ENCODE measurements around the gene CLDN6. TPM values are rescaled to one million over a fixed set of nuclear protein-coding genes. Genes with fewer than 3 reads are reported as not detected.
"Not testable (repeated sequence)": the region's sequence is repeated elsewhere in the genome, so short reads cannot be mapped to it uniquely, and the experiment has no call there.

CLDN6 gene
- total RNA-seq, 1 experiment from 2014 or later, result not detected

DNA sequence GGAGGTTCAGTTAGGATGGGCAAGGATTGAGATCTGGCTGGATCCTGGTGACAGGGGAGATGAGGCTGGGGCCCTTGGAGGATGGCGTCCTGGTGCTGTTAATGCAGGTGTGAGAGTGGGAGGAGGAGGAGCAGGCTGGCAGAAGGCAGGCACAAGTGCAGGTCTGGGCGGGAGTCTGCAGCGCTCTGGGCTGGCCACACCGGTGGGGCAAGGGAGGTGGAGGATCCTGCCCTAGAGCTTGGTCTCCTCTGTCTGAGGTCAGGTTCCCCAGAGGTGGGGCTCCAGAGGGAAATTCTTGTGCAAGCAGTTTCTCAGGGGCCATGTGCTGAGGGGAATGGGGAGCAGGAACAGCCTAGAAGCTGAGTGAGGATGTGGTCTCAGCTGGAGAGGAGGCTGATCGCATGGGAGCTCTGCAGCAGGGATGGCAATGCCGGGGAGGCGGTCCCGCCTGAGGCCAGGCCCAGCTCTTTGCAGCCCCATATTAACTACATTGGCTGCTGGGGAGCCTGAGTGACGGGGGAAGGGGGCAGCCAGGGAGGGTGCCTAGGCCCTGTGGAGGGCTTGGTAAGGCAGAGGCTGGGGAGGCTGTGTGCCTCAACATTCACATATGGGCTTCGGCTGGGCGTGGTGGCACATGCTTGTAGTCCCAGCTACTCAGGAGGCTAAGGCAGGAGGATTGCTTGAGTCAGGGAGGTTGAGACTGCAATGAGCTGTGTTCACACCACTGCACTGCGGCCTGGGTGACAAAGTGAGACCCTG is 34.8 kb upstream of the CLDN6 start:
- DNase-seq (ENCODE audit: low read depth), result not testable (repeated sequence)

DNA sequence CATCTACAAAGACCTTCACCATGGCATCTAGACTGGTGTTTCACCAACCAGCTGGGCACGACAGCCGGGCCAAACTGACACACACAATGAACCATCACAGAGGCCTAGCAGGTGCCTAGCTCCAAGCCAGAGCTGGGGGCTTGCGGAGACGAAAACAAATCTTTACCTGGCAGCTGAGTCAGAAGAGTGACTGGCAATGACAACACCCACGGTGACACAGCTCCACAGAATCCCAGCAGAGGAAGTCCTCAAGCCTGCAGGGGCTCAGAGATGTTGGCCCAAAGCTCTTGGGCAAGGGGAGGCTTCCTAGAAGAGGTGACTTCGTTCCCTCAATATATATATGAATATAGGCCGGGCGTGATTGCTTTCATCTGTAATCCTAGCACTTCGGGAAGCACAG is 33.5 kb upstream of the CLDN6 start:
- DNase-seq (ENCODE audit: low read depth), result no peak

DNA sequence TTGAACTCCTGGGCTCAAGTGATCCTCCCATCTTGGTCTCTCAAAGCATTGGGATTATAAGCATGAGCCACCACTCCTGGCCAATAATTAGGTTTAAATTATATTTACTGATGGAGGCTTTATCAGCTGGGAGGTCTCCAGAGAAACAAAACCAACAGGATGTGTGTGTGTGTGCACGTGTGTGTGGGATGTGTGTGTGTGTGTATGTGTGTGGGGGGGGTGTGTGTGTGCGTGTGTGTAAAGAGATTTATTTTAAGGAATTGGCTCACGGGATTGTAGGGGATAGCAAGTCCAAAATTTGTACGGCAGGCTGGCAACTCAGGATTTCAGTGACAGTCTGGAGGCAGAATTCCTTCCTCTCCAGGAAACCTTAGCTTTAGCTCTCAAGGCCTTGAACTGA is 33.0 kb upstream of the CLDN6 start:
- DNase-seq (ENCODE audit: low read depth), result no peak

DNA sequence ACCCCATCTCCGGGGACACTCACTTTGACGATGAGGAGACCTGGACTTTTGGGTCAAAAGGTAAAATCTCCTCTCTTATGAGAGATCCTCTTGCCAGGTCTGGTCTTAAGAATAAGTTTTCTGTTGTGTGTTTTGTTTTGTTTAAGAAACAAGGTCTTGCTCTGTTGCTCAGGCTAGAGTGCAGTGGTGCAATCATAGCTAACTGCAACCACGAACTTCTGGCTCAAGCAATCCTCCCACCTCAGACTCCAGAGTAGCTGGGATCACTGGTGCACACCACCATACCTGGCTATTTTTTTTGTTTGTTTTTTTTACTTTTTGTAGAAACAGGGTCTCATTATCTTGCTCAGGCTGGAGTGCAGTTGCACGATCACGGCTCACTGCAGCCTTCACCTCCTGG is 32.5 kb upstream of the CLDN6 start:
- no peak for DNase-seq (ENCODE audit: low read depth)

DNA sequence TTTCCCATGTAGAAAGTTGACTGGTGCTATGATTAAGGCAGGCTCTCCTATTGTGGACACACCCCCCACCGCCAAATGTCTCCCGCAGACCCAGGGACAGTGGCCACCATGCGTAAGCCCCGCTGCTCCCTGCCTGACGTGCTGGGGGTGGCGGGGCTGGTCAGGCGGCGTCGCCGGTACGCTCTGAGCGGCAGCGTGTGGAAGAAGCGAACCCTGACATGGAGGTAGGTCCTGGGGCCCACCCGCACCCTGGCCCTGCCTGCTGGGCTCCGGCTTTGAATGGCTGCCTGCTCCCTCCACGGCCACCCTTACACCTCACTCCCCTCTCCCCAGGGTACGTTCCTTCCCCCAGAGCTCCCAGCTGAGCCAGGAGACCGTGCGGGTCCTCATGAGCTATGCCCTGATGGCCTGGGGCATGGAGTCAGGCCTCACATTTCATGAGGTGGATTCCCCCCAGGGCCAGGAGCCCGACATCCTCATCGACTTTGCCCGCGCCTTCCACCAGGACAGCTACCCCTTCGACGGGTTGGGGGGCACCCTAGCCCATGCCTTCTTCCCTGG is 32.0 kb upstream of the CLDN6 start:
- no peak for DNase-seq (ENCODE audit: low read depth)

DNA sequence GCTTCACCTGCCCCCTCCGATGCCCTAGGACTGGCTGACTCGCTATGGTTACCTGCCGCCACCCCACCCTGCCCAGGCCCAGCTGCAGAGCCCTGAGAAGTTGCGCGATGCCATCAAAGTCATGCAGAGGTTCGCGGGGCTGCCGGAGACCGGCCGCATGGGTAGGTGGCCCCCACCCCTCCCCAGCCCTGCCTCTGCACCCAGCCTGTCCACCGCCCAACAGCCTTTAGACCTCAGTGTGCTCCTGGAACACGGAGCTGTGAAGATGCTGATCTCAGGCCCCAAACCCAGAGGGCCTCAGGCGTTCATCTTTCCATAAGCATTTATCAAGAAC is 29.4 kb upstream of the CLDN6 start:
- no peak for DNase-seq (ENCODE audit: low read depth)

DNA sequence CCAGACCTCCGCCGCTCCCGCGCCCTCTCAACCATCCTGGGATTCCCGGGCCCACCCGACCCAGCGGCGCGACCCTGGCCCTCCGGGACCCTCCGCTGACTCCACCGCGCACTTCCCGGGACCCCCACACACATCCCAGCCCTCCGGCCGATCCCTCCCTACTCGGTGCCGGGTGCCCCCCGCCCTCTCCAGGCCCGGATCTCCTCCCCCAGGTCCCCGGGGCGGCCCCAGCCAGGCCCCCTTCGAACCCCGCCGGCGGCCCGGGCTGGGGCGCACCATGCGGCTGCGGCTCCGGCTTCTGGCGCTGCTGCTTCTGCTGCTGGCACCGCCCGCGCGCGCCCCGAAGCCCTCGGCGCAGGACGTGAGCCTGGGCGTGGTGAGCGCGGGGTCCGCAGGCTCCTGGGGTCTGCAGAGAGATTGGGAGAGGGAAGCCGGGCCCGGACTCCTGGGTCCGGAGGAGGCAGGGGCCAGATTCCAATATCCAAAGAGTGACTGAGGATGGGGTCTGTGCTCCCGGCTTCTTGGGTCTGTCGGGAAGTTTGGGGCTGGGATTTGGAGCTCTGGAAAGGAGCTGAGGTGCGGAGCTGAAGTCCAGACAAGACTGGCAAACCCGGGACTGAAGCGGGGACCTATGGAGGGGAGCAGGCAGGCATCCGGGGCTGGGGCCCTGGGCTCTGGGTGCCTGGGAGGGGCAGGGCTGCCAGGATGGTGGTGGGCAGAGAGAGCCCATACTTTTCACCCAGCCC is 28.8 kb upstream of the CLDN6 start:
- no peak for DNase-seq (ENCODE audit: low read depth)

DNA sequence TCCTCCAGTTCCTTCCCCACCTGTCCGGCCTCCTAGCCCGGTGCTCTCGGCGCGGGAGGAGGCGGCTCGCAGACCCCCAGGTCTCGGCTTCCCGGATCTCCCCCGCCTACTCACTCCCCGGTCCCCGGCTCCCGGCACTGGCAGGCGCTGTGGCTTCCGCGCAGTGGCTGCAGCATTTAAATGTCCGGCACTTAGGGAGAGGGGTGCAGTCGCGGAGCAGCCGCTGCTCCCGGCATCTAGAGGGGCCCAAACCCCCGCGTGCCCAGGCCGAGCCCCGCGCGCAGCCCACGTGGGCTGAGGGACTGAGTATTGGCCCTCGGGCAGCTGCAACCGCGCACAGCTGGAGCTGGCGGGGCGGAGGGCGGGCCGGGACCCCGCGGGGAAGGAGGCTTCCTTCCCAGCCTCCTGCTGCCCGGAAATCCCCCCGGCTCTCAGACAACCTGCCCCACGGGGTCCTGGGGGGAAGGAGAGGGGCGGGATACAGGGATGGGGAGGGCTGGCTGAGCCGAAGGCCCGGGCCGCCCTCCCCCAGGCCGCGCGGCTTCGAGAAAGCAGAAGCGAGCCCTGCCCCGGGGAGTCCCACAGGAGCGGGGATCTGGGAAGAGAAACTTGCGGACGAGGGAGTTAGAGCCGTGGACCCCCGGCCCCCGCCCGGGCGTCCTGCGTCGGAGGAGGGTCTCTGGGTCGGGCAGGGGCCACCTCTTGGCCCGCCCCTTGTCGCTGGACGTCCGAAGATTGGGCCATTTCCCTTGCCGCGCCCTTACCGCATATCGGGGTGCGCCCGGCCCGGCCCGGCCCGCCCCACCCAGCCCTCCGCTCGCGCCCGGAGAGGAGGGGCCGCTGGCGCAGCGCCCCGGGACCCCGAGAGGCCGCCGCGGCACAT is 28.0 kb upstream of the CLDN6 start, which contains the start of gene MMP25:
TSS of gene MMP25 (plus strand) at position 804 of the 883 bp plus-strand sequence. CDS start 357 bp downstream, outside the sequence.
- DNase-seq (ENCODE audit: low read depth), result no peak

DNA sequence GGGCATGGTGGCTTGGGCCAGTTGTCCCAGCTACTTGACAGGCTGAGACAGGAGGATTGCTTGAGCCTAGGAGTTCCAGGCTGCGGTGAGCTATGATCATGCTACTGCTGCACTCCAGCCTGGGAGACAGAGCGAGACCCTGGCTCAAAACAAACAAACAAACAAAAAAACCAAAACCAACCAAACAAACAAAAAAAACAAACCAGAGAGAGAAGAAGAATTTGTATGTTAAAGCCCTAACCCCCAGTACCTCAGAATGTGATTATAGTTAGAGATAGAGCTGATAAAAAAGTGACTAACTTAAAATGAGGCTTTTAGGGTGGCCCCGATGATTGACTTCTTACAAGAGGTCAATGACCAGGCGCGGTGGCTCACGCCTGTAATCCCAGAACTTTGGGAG is 26.7 kb upstream of the CLDN6 start:
- no peak for DNase-seq (ENCODE audit: low read depth)

DNA sequence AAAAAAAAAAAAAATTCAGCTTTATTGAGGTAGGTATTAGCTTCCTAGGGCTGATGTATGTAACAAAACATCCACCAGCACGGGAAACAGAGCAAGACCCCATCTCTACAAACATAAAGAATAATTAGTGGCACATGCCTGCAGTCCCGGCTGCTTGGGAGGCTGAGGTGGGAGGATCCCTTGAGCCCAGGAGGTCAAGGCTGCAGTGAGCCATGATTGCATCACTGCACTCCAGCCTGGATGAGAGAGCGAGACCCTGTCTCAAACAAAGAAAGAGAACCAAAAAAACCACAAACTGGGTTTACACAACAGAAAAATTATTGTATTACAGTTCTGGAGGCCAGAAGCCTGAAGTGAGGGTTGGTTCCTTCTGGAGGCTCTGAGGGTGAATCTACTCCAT is 24.4 kb upstream of the CLDN6 start:
- no peak for DNase-seq (ENCODE audit: low read depth)

DNA sequence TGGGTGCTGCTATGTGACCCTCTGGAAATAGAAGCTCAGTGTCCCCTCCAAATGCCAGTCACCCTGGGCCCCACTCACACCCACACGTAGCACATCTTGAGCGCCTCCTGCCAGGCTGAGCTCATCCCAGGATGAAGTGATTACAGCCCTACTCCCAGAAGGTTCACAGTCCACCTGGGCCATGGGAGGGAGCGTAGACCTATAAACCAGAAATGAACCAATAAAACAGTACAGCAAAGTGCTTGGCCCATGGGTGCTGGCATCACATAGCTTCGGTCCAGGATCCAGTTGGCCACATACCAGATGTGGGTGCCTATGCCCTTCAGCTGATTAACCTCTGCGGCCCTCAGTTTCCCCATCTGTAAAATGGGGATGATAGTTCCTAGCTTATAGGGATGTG is 20.9 kb upstream of the CLDN6 start:
- no peak for DNase-seq (ENCODE audit: low read depth)

DNA sequence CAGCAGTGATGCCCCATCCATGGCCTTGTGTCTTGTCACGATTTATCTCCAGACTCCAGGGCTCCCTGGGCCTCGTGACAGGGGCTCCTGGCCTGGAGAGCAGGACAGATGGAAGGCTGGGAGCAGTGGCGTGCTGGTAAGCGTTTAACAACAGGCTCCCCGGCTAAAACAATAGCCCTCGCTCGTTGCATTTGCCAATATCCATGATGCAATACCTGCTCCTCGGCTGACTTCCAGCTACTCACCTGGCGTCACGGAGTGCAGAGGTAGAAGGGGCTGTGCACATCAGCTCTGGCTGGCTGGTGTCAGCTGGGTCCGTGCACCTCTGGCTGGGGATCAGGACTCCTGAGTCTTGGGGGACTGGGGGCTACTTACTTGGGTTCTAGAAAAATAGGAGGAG is 20.3 kb upstream of the CLDN6 start:
- DNase-seq (ENCODE audit: low read depth), result no peak

DNA sequence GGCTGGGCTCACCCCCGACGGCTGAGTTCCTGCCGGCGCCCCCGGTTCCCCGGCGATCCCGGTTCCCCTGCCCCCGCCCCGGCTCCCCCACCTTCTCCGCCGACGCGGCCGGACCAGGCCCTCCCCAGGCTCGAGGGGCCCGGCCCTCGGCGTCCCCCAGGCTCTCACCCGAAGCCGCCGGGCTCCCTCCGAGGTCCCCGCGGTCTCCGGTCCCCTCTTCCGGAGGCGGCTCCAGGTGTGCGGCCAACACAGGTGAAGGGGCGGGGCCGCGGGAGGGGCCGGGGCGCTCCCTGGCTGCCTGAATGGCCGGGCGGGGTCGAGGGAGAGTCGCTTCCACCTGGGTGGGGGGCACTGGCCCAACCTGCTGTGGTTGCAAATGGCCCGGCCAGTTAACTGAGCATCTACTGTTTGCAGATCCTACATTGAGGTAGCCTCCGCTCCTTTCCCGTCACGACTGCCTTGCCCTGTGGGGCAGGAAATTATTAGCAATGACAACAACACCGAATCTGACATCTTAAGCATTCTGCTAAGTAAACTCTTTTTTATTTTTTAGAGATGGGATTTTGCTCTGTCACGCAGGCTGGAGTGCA is 18.8 kb upstream of the CLDN6 start, which contains the start of gene BICDL2:
TSS of gene BICDL2 (minus strand) at position 219 of the 590 bp plus-strand sequence. CDS start 1,448 bp downstream, outside the sequence.
- no peak for DNase-seq (ENCODE audit: low read depth)

DNA sequence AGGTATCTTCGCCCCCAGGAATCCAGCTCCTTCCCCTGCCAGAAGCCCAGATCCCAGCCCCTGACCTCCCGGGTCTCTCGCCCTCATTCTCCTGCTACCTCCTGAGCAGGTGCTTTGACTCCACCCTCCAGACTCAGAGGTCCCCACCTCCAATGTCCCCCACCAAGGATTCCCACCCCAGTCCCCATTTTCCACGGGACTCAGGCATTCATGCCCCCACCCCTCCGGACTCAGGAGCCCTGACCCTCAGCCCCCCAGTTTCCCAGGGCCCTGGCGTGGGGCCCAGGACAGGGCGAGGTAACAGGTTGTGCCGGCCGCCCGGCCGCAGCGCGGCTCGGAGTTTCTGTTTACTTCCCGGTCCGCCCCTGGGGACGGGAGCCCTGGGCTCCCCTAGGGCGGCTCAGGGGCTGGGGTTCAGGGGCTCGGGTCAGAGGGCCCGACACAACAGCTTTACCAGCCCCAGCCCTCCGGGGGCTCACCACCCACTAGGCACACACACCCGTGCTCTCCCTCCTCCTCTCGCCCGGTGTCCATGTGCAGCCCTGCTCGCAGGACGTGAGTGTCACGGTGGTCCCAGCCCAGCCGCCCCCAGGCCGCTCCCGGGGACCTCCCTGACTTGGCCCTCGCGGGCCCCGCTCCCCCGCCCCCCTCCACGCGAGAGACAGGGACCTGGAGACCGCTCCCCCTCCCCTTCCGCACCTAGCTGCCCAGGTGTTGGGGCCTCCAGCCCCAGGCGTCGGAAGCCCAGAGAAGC is 18.2 kb upstream of the CLDN6 start:
- DNase-seq (ENCODE audit: low read depth), result no peak

DNA sequence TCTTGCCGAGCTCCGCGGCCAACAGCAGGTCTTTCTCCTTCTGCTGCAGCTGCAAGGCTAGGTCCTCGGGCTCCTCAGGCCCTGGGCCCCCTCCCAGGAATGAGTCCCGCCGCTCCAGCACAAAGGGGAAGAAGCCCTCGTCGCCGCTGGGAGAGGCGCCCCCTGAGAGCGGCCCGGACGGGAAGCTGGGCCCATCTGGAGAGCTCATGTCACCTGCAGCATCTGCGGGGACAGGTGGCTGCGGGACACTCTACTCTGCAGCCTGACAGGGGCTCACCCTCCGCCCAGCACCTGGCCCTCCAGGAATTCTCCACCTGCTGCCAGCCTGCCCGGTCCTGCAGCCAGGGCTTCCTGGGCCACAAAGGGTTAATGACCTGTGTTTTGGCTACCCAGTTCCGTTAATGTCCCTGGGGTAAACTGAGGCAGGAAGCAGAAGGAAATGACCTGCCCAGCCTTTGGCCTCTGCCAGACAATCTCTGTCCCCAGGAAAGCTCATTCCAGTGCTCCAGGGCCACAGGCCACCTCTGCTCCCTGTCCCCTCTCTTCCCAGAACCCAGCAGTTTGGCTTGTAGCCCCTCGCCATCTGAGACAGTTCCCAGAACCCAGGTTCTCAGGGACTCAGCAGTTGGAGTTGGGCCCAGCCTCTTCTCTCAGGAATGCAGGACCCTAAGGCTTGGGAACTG is 17.4 kb upstream of the CLDN6 start:
- no peak for DNase-seq (ENCODE audit: low read depth)

DNA sequence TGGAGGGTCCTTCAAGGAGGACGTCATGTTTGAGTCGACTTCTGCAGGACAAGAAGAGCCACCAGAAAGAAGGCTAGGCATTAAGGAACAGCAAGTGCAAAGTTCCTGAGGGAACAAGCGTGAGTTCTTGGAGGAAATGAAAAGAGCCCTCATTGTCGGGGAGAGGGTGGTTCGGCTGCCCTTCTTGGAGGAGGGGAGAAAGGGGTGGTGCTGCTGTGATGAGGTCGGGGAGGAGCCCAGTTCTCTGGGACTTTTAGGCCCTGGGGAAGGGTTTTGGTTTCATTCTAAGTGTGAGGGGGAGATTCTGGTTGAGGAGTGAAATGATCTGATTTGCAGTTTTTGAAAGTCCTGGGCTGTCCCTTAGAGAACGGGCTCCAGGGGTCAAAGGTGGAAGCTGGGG is 14.6 kb upstream of the CLDN6 start:
- DNase-seq (ENCODE audit: low read depth), result no peak

DNA sequence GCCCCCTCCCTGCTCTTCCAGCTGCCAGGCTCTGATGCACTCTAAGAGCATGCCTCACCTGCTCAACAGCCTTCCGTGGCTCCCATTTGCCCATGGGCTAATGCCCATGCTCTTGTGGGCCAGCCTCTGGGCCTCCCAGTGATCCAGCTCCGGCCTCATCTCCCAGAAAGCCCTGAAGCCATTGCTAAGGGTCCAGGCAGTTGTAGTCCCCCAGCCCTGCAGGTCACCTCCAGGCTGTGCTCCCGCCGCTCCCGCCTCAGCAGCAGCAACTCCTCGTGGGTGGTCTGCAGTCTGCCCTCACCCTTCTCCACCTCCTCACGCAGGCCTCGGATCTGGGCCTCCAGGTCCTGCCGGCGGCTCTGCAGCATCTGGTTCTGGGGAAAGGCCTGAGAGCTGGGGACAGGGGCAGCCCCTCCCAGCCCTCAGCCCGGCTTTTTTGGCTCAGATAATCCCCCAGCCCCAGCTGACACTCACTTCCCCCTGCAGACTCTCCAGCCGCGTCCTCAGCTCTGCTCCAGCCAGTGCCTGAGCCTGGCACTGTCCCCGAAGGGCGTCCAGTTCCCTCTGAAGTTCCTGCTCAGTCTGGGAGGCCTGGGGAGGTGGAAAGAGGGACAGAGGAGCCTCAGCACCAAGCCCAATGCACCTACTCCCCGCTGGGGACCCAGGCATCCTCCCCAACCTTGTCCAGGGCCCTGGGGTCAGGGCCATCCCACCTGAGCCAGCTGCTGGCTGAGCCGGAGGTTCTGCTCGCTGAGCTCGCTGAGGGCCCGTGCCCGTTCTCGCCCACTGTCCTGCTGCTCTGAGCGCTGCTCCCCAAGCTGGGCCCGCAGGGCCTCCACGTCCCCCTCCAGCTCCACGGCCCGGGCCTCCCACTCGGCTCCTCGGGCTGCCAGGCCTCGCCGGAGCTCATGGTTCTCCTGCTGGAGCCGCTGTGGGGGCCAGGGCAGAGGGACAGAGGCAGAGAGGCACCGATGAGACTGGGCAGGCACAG is 12.5 kb upstream of the CLDN6 start:
- no peak for DNase-seq (ENCODE audit: low read depth)

DNA sequence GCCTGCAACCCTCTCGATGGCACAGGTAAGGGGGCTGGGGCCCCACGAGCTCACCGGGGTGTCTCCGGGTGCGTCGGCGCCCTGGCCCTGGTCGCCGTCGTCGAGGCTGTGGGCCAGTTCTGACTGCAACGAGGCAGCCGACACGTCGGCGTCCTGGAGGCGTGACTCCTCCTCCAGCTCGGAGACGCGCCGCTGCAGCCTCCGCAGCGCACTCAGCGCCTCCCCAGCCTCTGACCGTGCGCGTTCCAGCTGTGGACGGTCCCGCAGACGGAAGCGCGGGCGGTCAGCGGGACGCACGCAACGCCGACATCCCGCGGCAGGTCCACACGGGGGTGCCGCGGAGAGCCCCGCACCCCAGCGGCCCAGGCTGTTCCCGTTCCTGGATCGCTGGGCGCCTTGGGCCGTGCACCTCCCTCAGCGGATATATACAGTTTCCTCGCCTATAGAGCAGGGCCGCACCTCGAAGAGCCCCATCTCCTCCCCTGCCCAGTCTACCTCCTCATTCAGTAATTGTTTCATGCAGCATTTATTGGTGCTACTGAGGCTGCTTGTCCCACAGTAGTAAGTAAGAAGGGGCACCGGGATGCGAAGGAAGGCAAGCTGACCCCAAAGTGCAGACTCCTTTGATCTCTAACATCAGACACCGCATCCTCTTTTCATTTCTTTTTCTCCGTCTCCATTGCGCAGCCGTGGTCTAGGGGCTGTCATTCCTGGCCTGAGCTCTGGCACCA is 11.7 kb upstream of the CLDN6 start:
- no peak for DNase-seq (ENCODE audit: low read depth)
